ENCODE data around the gene CCDC50. TPM values are rescaled to one million over a fixed set of nuclear protein-coding genes. Genes with fewer than 3 reads are reported as not detected.
A peak's percentile ranks its signal among the peaks of the same experiment; 100 is the strongest.

The CCDC50 gene
- polyA plus RNA-seq, 1 donor, result 26.3 TPM

GRCh38 chr3:191378142-191378812 lies 49.1 kb downstream of the CCDC50 start:
- no peak for DNase-seq (ENCODE audit: low read depth)

- no peak for DNase-seq (ENCODE audit: low read depth)
Measured at GRCh38 chr3:191379446-191379845, 50.3 kb downstream of the CCDC50 start.

- no peak for DNase-seq (ENCODE audit: low read depth)
Measured at GRCh38 chr3:191380001-191380400, 50.8 kb downstream of the CCDC50 start.

GRCh38 chr3:191381303-191381702 lies 52.1 kb downstream of the CCDC50 start:
- no peak for DNase-seq (ENCODE audit: low read depth)

- no peak for DNase-seq (ENCODE audit: low read depth)
Measured at GRCh38 chr3:191382661-191383060, 53.5 kb downstream of the CCDC50 start.

- DNase-seq (ENCODE audit: low read depth), result no peak
Measured at GRCh38 chr3:191383124-191383523, 53.9 kb downstream of the CCDC50 start.

GRCh38 chr3:191385101-191385500 lies 55.9 kb downstream of the CCDC50 start:
- no peak for DNase-seq (ENCODE audit: low read depth)

- no peak for DNase-seq (ENCODE audit: low read depth)
Measured at GRCh38 chr3:191387441-191388077, 58.4 kb downstream of the CCDC50 start.

GRCh38 chr3:191388823-191389222 lies 59.6 kb downstream of the CCDC50 start:
- no peak for DNase-seq (ENCODE audit: low read depth)

- no peak for DNase-seq (ENCODE audit: low read depth)
Measured at GRCh38 chr3:191390580-191390979, 61.4 kb downstream of the CCDC50 start.

GRCh38 chr3:191391861-191392808 lies 62.9 kb downstream of the CCDC50 start:
- no peak for DNase-seq (ENCODE audit: low read depth)

- no peak for DNase-seq (ENCODE audit: low read depth)
Measured at GRCh38 chr3:191393146-191393545, 64.0 kb downstream of the CCDC50 start.

GRCh38 chr3:191397771-191398170 lies 68.6 kb downstream of the CCDC50 start:
- no peak for DNase-seq (ENCODE audit: low read depth)

GRCh38 chr3:191398607-191399006 lies 69.4 kb downstream of the CCDC50 start:
- no peak for DNase-seq (ENCODE audit: low read depth)

GRCh38 chr3:191399918-191400317 lies 70.7 kb downstream of the CCDC50 start:
- no peak for DNase-seq (ENCODE audit: low read depth)

GRCh38 chr3:191401775-191402357 lies 72.7 kb downstream of the CCDC50 start:
- no peak for DNase-seq (ENCODE audit: low read depth)

- DNase-seq (ENCODE audit: low read depth), result no peak
Measured at GRCh38 chr3:191409791-191410359, 80.7 kb downstream of the CCDC50 start.

- DNase-seq (ENCODE audit: low read depth), result peak; percentile 19
Measured at GRCh38 chr3:191412759-191413158, 83.6 kb downstream of the CCDC50 start.

- DNase-seq (ENCODE audit: low read depth), result no peak
Measured at GRCh38 chr3:191414286-191414685, 85.1 kb downstream of the CCDC50 start.

GRCh38 chr3:191414732-191415131 lies 85.5 kb downstream of the CCDC50 start:
- no peak for DNase-seq (ENCODE audit: low read depth)

GRCh38 chr3:191415566-191415965 lies 86.4 kb downstream of the CCDC50 start:
- no peak for DNase-seq (ENCODE audit: low read depth)

GRCh38 chr3:191417457-191417729 lies 88.2 kb downstream of the CCDC50 start:
- DNase-seq (ENCODE audit: low read depth), result no peak
